ENCODE data around the gene APOBEC4.

- no peak for TF ChIP-seq ZFX (IDR thresholded peaks at IDR 0.05)
- TF ChIP-seq CTCF (conservative IDR thresholded peaks at IDR 0.05), result no peak
Observed at GRCh38 chr1:183678819-183679218, 25.7 kb upstream of the APOBEC4 start.

Measured in C4-2B (cell line).